ENCODE measurements around the gene TXNRD2. TPM values are rescaled to one million over a fixed set of nuclear protein-coding genes. Genes with fewer than 3 reads are reported as not detected.

TXNRD2 gene
- total RNA-seq, 1 donor from 2014 or later, result 46.0 TPM

- no peaks in the 10 kb centered on the region for H3K27me3 ChIP-seq
- TF ChIP-seq CTCF (IDR thresholded peaks at IDR 0.05), result no peak
- intact Hi-C loops (cut with DNase I), result loop anchor here (10.0 kb wide), 2 partner anchors 155 to 475 kb away; partner anchors contain the start of genes RANBP1, SCARF2 and TRMT2A
- H3K4me3 ChIP-seq, result peak overlapping the region; percentile 11 to 51
- peaks cover 9 to 17% of the 10 kb centered on the region in 2 donors for H3K36me3 ChIP-seq
- H3K27ac ChIP-seq, result peak overlapping the region; percentile 46 to 71
- peaks cover 2 to 14% of the 10 kb centered on the region in 2 donors for H3K4me1 ChIP-seq
- no peak for DNase-seq (ENCODE audit: low spot score in 2 of 2)
- H3K9me3 ChIP-seq, result no peaks in the 10 kb centered on the region
Measured at GRCh38 chr22:19959587-19960490, 18.2 kb upstream of the TXNRD2 start.

GRCh38 chr22:19959043-19959586 lies 17.5 kb upstream of the TXNRD2 start:
- Histone ChIP-seq H3K27ac (peak overlapping the region; percentile 46 to 71), H3K4me3 (peak overlapping the region; percentile 11 to 51), H3K4me1 (peaks cover 2 to 14% of the 10 kb centered on the region in 2 donors), H3K27me3 (no peaks in the 10 kb centered on the region), H3K36me3 (peaks cover 4 to 10% of the 10 kb centered on the region in 2 donors), H3K9me3 (no peaks in the 10 kb centered on the region)
- peak; percentile 49 to 91 for DNase-seq (ENCODE audit: low spot score in 2 of 2)
- intact Hi-C loops (cut with DNase I), result loop anchor here (10.0 kb wide), 1 partner anchor 476 kb away; the partner anchor contains the start of gene SCARF2
- TF ChIP-seq CTCF (IDR thresholded peaks at IDR 0.05), result no peak

GRCh38 chr22:19958083-19959042 lies 16.7 kb upstream of the TXNRD2 start:
- H3K9me3 ChIP-seq, result no peaks in the 10 kb centered on the region
- peaks cover 2 to 19% of the 10 kb centered on the region in 2 donors for H3K4me1 ChIP-seq
- intact Hi-C loops (cut with DNase I), result loop anchor here (10.0 kb wide), 1 partner anchor 476 kb away; the partner anchor contains the start of gene SCARF2
- no peaks in the 10 kb centered on the region for H3K27me3 ChIP-seq
- peak overlapping the region; percentile 46 to 71 for H3K27ac ChIP-seq
- peak overlapping the region; percentile 11 to 51 for H3K4me3 ChIP-seq
- peaks cover 0 to 2% of the 10 kb centered on the region in 2 donors for H3K36me3 ChIP-seq
- no peak for TF ChIP-seq CTCF (IDR thresholded peaks at IDR 0.05)
- no peak for DNase-seq (ENCODE audit: low spot score in 2 of 2)

GRCh38 chr22:19957445-19957844 lies 15.8 kb upstream of the TXNRD2 start:
- Histone ChIP-seq H3K27ac (no peak overlapping the region), H3K36me3 (no peaks in the 10 kb centered on the region), H3K9me3 (no peaks in the 10 kb centered on the region), H3K27me3 (no peaks in the 10 kb centered on the region), H3K4me3 (no peak overlapping the region), H3K4me1 (peaks cover 7 to 25% of the 10 kb centered on the region in 2 donors)
- DNase-seq (ENCODE audit: low spot score in 2 of 2), result no peak
- no peak for TF ChIP-seq CTCF (IDR thresholded peaks at IDR 0.05)
- intact Hi-C loops (cut with DNase I), result loop anchor here (10.0 kb wide), 1 partner anchor 477 kb away; the partner anchor contains the start of gene SCARF2

Measured in ascending aorta (tissue), 2 donors.